ENCODE data around the gene CHST14. TPM values are rescaled to one million over a fixed set of nuclear protein-coding genes. Genes with fewer than 3 reads are reported as not detected.

Gene CHST14
- total and polyA plus RNA-seq, 2 of the 8 experiments (the other 6 are each of a cell fraction or from before 2014, with no cell fraction given), result 13.4 to 20.3 TPM

DNA sequence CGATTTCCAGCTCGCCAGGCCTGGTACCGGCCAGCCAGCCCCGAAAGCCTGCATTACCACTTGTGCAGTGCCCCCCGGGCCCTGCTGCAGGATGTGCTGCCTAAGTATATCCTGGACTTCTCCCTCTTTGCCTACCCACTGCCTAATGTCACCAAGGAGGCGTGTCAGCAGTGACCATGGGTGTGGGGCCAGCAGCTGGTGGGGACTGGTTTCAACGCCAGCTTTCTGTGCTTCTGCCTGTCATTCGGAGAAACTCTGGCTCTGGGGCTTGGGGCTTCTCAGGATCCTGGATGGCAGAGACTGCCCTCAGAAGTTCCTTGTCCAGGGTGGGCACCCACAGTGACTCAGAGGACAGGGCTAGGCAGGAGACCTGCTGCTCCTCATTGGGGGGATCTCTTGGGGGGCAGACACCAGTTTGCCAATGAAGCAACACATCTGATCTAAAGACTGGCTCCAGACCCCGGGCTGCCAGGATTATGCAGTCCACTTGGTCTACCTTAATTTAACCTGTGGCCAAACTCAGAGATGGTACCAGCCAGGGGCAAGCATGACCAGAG is 1.5 kb downstream of the CHST14 start:
- H4K20me1 ChIP-seq (replicated peaks in 1 of 2; ENCODE audit: control insufficient read depth in 1 of 2, insufficient read depth in 2 of 2, low read length in 2 of 2), result peaks cover 0 to 8% of the 10 kb centered on the region in 2 experiments
- peak overlapping the region; percentile 68 to 87 (median 71); a peak in 6 of 8 replicates for H3K4me3 ChIP-seq (ENCODE audit: extremely low read depth in 1 of 4, insufficient read depth in 2 of 4, low read depth in 3 of 4, low read length in 4 of 4)
- no peak overlapping the region for H4K5ac ChIP-seq (ENCODE audit: insufficient read length, low read depth, low read length)
- H3K4me1 ChIP-seq (replicated peaks in 1 of 4; ENCODE audit: control insufficient read depth in 3 of 4, insufficient read depth in 4 of 4, low read length in 3 of 4), result peaks cover 0 to 17% (median 10%) of the 10 kb centered on the region in 4 experiments; a peak in 6 of 7 replicates
- DNase-seq (ENCODE audit: low read depth in 1 of 2, low spot score in 2 of 2) (no peak), FAIRE-seq (no peak)
- no peak overlapping the region for H3K23ac ChIP-seq (ENCODE audit: insufficient read length)
- CTCF ChIA-PET (ENCODE audit: partially characterized antibody), result interaction anchor here (1.1 kb wide), 1 partner anchor 33 kb away, joined by 3 read pairs; no protein-coding TSS in a partner anchor
- no peaks in the 10 kb centered on the region; a peak in 2 of 8 replicates for H3K36me3 ChIP-seq (ENCODE audit: control insufficient read depth in 2 of 4, insufficient read depth in 4 of 4, low read length in 3 of 4)
- H3K9ac ChIP-seq (replicated peaks in 1 of 4; ENCODE audit: extremely low read depth in 1 of 4, low read depth in 3 of 4, low read length in 3 of 4), result no peak overlapping the region; a peak in 1 of 7 replicates
- no peak overlapping the region; the same call in 1 of the 2 replicates for H2AK5ac ChIP-seq (ENCODE audit: low read depth, low read length)
- H3K56ac ChIP-seq (replicated peaks; ENCODE audit: insufficient read length, low read depth, low read length), result no peak overlapping the region
- no peaks in the 10 kb centered on the region for H3K79me2 ChIP-seq (ENCODE audit: control insufficient read depth in 1 of 2, insufficient read depth in 2 of 2, low read length in 2 of 2)
- H3K79me1 ChIP-seq (ENCODE audit: low read depth, low read length), result peaks cover 5% of the 10 kb centered on the region; the same call in 1 of the 2 replicates
- H3K23me2 ChIP-seq (ENCODE audit: low read depth, low read length), result peaks cover 16% of the 10 kb centered on the region
- H4K8ac ChIP-seq (ENCODE audit: extremely low read depth, insufficient read depth, low read length), result peak overlapping the region; percentile 30; the same call in 1 of the 2 replicates
- no peak overlapping the region for H3K14ac ChIP-seq (ENCODE audit: insufficient read length)
- no peak overlapping the region for H2AFZ ChIP-seq (ENCODE audit: low read length)
- POLR2A ChIA-PET (ENCODE audit: partially characterized antibody), result no interaction called here
- 0 out of 2 replicates have a peak overlapping the region, but pooled peaks have one; percentile 61 for H2BK15ac ChIP-seq (ENCODE audit: low read length)
- TF ChIP-seq TAF1 (IDR thresholded peaks at IDR 0.05; ENCODE audit: low read depth, low read length), result no peak
- TF ChIP-seq EGR1 (IDR thresholded peaks at IDR 0.05; ENCODE audit: borderline replicate concordance, low read depth, low read length), result no peak
- TF ChIP-seq SIN3A (conservative IDR thresholded peaks at IDR 0.05 in 1 of 2, IDR thresholded peaks at IDR 0.05 in 1 of 2; ENCODE audit: low read depth in 1 of 2, low read length in 2 of 2), result no peak
- TF ChIP-seq BACH1 (IDR thresholded peaks at IDR 0.05; ENCODE audit: low read length), result no peak
- TF ChIP-seq TEAD4 (IDR thresholded peaks at IDR 0.05; ENCODE audit: low read depth, low read length), result no peak
- TF ChIP-seq TAF7 (optimal IDR thresholded peaks at IDR 0.05; ENCODE audit: borderline replicate concordance, low read depth, low read length), result no peak
- TF ChIP-seq CHD2 (IDR thresholded peaks at IDR 0.05; ENCODE audit: low read length), result no peak
- no peak for TF ChIP-seq HDAC6 (IDR thresholded peaks at IDR 0.05; ENCODE audit: low read depth, low read length)
- no peak overlapping the region for H2BK120ac ChIP-seq (replicated peaks; ENCODE audit: low read depth, low read length)
- peak overlapping the region; percentile 84; the same call in 1 of the 2 replicates for H2BK12ac ChIP-seq (ENCODE audit: low read depth, low read length)
- no peak overlapping the region for H3K27ac ChIP-seq (ENCODE audit: low read depth, low read length)
- H3K4ac ChIP-seq (replicated peaks; ENCODE audit: insufficient read length, low read depth, low read length), result no peak overlapping the region
- peak overlapping the region; percentile 78; the same call in 1 of the 2 replicates for H2BK5ac ChIP-seq (ENCODE audit: low read depth, low read length)
- H3K4me2 ChIP-seq (ENCODE audit: insufficient read depth in 1 of 2, low read depth in 2 of 2, low read length in 2 of 2), result peak overlapping the region; percentile 87 to 91
- 83% methylated on average over 9 of the region's 9 CpGs; no CpG with 5 or more reads in 1 of the 2 experiments for WGBS, 2 experiments (ENCODE audit: extremely low coverage in 1 of 2, insufficient coverage in 1 of 2, insufficient read length in 1 of 2, insufficient replicate concordance in 2 of 2, low coverage in 1 of 2, low lambda C conversion rate in 2 of 2, missing lambda C conversion rate in 1 of 2)
- H4K91ac ChIP-seq (replicated peaks; ENCODE audit: insufficient read length, low read length), result no peak overlapping the region
- no peak overlapping the region for H2BK20ac ChIP-seq (ENCODE audit: low read length)
- no peaks in the 10 kb centered on the region for H3K9me3 ChIP-seq (ENCODE audit: insufficient read depth in 2 of 2, low read depth in 1 of 2, low read length in 1 of 2)
- peaks cover 0 to 3% (median 0%) of the 10 kb centered on the region in 4 experiments; a peak in 1 of 7 replicates for H3K27me3 ChIP-seq (replicated peaks in 1 of 4; ENCODE audit: control insufficient read depth in 3 of 4, extremely low read depth in 1 of 4, insufficient read depth in 3 of 4, low read length in 3 of 4)
- peak overlapping the region; percentile 55; the same call in 1 of the 2 replicates for H3K18ac ChIP-seq (ENCODE audit: extremely low read depth, low read length)
